ENCODE results near the gene RIOK1. TPM values are rescaled to one million over a fixed set of nuclear protein-coding genes. Genes with fewer than 3 reads are reported as not detected.

RIOK1 gene
- total RNA-seq, 4 donors from 2014 or later = 13.6 to 22.6 (median 14.3) TPM

GRCh38 chr6:7461416-7461815 lies 71.8 kb downstream of the RIOK1 start:
- intact Hi-C loops (cut with DNase I; ENCODE audit: low total_unique reads) = no loop called here
- Histone ChIP-seq H3K27ac (no peak overlapping the region), H3K4me1 (no peaks in the 10 kb centered on the region), H3K9me3 (no peaks in the 10 kb centered on the region), H3K27me3 (no peaks in the 10 kb centered on the region), H3K36me3 (no peaks in the 10 kb centered on the region), H3K4me3 (no peak overlapping the region)
- DNase-seq (no peak), ATAC-seq (no peak)
- in situ Hi-C loops (cut with MboI; ENCODE audit: low sequenced_read_pairs in 4 of 4) = no loop called here
- no peak for TF ChIP-seq POLR2A (IDR thresholded peaks at IDR 0.05)
- TF ChIP-seq CTCF (IDR thresholded peaks at IDR 0.05 in 4 of 5, conservative IDR thresholded peaks at IDR 0.05 in 1 of 5) = no peak

- no peaks in the 10 kb centered on the region for H3K9me3 ChIP-seq
- no peak overlapping the region for H3K4me3 ChIP-seq
- intact Hi-C loops (cut with DNase I; ENCODE audit: low total_unique reads) = no loop called here
- in situ Hi-C loops (cut with MboI; ENCODE audit: low sequenced_read_pairs in 4 of 4) = no loop called here
- no peaks in the 10 kb centered on the region for H3K4me1 ChIP-seq
- no peak for TF ChIP-seq POLR2A (IDR thresholded peaks at IDR 0.05)
- TF ChIP-seq CTCF (IDR thresholded peaks at IDR 0.05 in 4 of 5, conservative IDR thresholded peaks at IDR 0.05 in 1 of 5) = no peak
- no peak overlapping the region for H3K27ac ChIP-seq
- H3K27me3 ChIP-seq = no peaks in the 10 kb centered on the region
- no peak for DNase-seq
- no peak for ATAC-seq
- H3K36me3 ChIP-seq = no peaks in the 10 kb centered on the region
These were observed 74.2 kb downstream of the RIOK1 start for GRCh38 chr6:7463785-7464184.

GRCh38 chr6:7467007-7467897 lies 77.6 kb downstream of the RIOK1 start:
- Histone ChIP-seq H3K27me3 (no peaks in the 10 kb centered on the region), H3K36me3 (no peaks in the 10 kb centered on the region), H3K9me3 (no peaks in the 10 kb centered on the region), H3K4me1 (no peaks in the 10 kb centered on the region), H3K27ac (no peak overlapping the region), H3K4me3 (no peak overlapping the region)
- DNase-seq (no peak), ATAC-seq (no peak)
- intact Hi-C loops (cut with DNase I; ENCODE audit: low total_unique reads) (no loop called here), in situ Hi-C loops (cut with MboI; ENCODE audit: low sequenced_read_pairs in 4 of 4) (no loop called here)
- no peak for TF ChIP-seq CTCF (IDR thresholded peaks at IDR 0.05 in 4 of 5, conservative IDR thresholded peaks at IDR 0.05 in 1 of 5)
- TF ChIP-seq POLR2A (IDR thresholded peaks at IDR 0.05) = no peak

Other genes with a start within 250 kb of the RIOK1 start
- gene SSR1, start 76.6 kb upstream of the RIOK1 start, total RNA-seq = 10 to 100 TPM; 11.8 to 36.8 (median 18.6) TPM
- not detected for gene CAGE1, start 66 bp upstream of the RIOK1 start, total RNA-seq
- 1 to 10 TPM in 1 of 4 donors, under 1 TPM in 3; 0.31 to 1.1 (median 0.65) TPM for gene DSP, start 151.9 kb downstream of the RIOK1 start, total RNA-seq
- 10 to 100 TPM; 14.3 to 16.6 (median 15.3) TPM for gene SNRNP48, start 200.4 kb downstream of the RIOK1 start, total RNA-seq